HG03108 (cell line): ENCODE measurements around the gene GPR171.

ENCODE experiments used
- ATAC-seq: cut with Tn5 transposase; IDR thresholded peaks from one replicate; pipeline ENCODE4 v1.9.1; 2021; ENCODE audit warnings: moderate library complexity; ENCODE audit not compliant: unreplicated experiment

GPR171 gene

GRCh38 chr3:151214459-151214858 is 11.4 kb upstream of the GPR171 start:
- ATAC-seq: no peak

- ATAC-seq: no peak
Observed at GRCh38 chr3:151213881-151214280, 10.9 kb upstream of the GPR171 start.

- ATAC-seq: no peak
Observed at GRCh38 chr3:151213151-151213550, 10.1 kb upstream of the GPR171 start.

GRCh38 chr3:151210676-151211381 is 7.8 kb upstream of the GPR171 start:
- ATAC-seq: peak; percentile 85

GRCh38 chr3:151209654-151210053 is 6.6 kb upstream of the GPR171 start:
- ATAC-seq: no peak

- no peak for ATAC-seq
Observed at GRCh38 chr3:151206201-151206600, 3.2 kb upstream of the GPR171 start.

GRCh38 chr3:151205482-151205881 is 2.5 kb upstream of the GPR171 start:
- no peak for ATAC-seq

- no peak for ATAC-seq
Observed at GRCh38 chr3:151204530-151205402, 1.8 kb upstream of the GPR171 start.

GRCh38 chr3:151201051-151201730 is 1.8 kb downstream of the GPR171 start:
- ATAC-seq: no peak

GRCh38 chr3:151200586-151200985 is 2.4 kb downstream of the GPR171 start:
- ATAC-seq: no peak

- ATAC-seq: no peak
Observed at GRCh38 chr3:151199554-151200438, 3.2 kb downstream of the GPR171 start.

GRCh38 chr3:151198849-151199248 is 4.2 kb downstream of the GPR171 start:
- ATAC-seq: no peak

GRCh38 chr3:151197981-151198767 is 4.8 kb downstream of the GPR171 start:
- ATAC-seq: no peak

GRCh38 chr3:151197228-151197627 is 5.8 kb downstream of the GPR171 start:
- ATAC-seq: no peak

GRCh38 chr3:151196434-151196833 is 6.6 kb downstream of the GPR171 start:
- no peak for ATAC-seq

GRCh38 chr3:151195826-151196225 is 7.2 kb downstream of the GPR171 start:
- ATAC-seq: no peak

GRCh38 chr3:151192545-151192944 is 10.5 kb downstream of the GPR171 start:
- ATAC-seq: no peak

GRCh38 chr3:151191095-151191494 is 11.9 kb downstream of the GPR171 start:
- ATAC-seq: no peak

- ATAC-seq: no peak
Observed at GRCh38 chr3:151183265-151183671, 19.7 kb downstream of the GPR171 start.
